Loucy (cell line): ENCODE data around the gene ARHGAP35.

Source experiments
- EZH2phosphoT487 ChIP-seq: fragments of 200-600 bp; IDR thresholded peaks from 2 replicates; pipeline ENCODE4 v1.6.1; 2018; ENCODE audit warnings: antibody characterized with exemption, mild to moderate bottlenecking, moderate library complexity, borderline replicate concordance
- TF ChIP-seq, protein P1 (sequence below): fragments of 200-600 bp; sonication (generic); conservative IDR thresholded peaks from 2 replicates; pipeline ENCODE4 v1.5.1; 2014; ENCODE audit warnings: mild to moderate bottlenecking, antibody characterized with exemption, low read length

- TF ChIP-seq, protein P1, sequence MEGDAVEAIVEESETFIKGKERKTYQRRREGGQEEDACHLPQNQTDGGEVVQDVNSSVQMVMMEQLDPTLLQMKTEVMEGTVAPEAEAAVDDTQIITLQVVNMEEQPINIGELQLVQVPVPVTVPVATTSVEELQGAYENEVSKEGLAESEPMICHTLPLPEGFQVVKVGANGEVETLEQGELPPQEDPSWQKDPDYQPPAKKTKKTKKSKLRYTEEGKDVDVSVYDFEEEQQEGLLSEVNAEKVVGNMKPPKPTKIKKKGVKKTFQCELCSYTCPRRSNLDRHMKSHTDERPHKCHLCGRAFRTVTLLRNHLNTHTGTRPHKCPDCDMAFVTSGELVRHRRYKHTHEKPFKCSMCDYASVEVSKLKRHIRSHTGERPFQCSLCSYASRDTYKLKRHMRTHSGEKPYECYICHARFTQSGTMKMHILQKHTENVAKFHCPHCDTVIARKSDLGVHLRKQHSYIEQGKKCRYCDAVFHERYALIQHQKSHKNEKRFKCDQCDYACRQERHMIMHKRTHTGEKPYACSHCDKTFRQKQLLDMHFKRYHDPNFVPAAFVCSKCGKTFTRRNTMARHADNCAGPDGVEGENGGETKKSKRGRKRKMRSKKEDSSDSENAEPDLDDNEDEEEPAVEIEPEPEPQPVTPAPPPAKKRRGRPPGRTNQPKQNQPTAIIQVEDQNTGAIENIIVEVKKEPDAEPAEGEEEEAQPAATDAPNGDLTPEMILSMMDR, result no peak
- no peak for TF ChIP-seq EZH2phosphoT487
Observed at GRCh38 chr19:46875657-46876056, 14.9 kb downstream of the ARHGAP35 start.
